ENCODE measurements around the gene MAD1L1.

MAD1L1 gene

DNA sequence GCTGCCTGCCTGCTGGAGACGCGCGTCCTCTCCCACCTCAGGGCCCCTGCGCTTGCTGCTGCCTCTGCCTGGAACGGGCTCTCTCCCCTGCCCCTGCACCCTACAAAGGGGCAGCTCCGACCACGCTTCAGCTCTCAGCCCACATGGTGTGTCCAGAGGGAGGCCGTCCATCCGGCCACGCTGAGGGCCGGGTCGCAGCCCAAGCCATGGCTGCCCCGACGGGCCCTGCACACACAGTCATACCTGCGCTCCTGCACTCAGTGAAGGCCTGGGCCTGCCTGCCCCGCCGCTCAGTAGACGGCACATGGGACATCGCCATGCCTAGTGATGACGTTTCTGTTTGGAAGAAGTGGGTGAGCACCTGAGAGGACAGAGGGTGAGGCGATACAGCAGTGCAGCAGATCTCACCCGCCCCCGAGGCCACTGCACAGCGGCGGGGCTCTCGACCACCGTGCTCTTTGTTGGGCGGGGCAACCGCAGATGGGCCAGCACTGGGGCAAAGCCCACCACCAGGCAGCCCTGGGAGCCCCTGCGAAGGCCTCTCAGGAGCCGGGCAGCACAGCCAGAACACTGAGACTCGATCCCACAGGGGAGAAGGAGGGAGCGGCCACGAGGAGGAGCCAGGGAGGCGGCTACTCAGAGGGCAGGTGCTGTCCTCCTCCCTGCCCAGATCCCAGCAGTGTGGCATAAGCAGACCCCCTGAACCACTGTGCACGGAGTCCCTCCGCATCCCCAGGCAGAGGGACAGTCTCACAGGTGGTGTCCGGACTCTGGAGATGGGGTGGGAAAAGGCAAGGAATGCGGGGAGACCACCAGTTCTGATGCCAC, 129.5 kb downstream of the MAD1L1 start:
- DNase-seq (ENCODE audit: low read depth) = no peak

DNA sequence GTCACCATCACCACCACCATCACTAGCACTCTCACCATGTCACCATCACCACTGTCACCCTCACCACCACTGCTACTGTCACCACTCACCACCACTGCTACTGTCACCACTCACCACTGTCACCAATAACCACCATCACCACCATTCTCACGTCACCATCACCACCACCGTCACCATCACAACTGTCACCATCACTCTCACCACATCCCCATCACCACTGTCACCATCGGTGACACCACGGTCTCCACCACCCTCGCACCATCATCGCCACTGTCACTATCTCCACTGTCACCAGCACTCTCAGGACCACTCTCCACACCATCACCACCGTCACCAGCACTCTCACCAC, 130.4 kb downstream of the MAD1L1 start:
- DNase-seq (ENCODE audit: low read depth) = no peak

GRCh38 chr7:2101630-2102374, 130.9 kb downstream of the MAD1L1 start:
- DNase-seq (ENCODE audit: low read depth) = no peak

DNA sequence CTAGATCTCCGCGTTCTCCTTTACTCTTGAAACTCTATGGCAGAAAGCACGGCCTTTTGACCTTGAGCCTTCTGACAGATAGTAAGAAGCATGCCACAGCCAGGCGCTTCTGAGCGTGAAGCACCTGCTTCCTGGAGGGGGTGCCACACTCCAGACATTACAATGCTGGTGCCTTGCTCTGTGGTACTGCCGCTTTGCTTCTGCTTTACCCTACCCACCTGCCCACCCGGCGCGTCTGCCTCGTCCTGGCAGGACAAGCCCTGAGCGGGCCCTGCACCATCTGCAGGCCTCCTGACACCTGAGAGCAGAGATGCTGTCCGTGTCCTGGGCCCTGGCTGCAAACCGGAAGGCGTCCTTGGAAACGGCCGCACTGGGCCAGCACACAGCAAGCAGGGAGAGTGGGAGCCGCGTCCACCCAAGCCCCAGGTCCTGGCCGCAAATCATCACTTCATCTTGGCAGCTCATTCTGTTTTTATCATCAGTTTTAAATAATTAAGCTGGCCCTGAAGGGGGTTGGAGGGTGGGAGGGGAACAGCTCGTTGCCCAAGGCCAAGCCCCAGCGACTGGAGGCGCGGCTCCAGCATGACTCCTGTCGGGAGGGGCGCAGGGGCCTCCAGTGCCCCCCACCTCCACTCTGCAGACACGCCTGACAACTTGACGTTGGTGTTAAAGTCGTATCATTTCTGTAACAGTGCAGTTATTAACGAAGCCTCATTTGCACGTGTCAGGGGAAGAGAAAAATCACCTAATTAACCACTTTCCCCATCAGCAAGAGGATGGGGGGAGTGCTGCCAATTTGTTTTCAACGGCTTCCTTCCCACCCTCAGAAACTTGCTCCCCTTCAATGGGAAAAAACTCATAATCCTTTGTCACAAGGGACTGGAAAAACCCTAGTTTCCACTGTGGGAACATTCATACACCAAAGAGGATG, 132.2 kb downstream of the MAD1L1 start:
- no peak for DNase-seq (ENCODE audit: low read depth)

DNA sequence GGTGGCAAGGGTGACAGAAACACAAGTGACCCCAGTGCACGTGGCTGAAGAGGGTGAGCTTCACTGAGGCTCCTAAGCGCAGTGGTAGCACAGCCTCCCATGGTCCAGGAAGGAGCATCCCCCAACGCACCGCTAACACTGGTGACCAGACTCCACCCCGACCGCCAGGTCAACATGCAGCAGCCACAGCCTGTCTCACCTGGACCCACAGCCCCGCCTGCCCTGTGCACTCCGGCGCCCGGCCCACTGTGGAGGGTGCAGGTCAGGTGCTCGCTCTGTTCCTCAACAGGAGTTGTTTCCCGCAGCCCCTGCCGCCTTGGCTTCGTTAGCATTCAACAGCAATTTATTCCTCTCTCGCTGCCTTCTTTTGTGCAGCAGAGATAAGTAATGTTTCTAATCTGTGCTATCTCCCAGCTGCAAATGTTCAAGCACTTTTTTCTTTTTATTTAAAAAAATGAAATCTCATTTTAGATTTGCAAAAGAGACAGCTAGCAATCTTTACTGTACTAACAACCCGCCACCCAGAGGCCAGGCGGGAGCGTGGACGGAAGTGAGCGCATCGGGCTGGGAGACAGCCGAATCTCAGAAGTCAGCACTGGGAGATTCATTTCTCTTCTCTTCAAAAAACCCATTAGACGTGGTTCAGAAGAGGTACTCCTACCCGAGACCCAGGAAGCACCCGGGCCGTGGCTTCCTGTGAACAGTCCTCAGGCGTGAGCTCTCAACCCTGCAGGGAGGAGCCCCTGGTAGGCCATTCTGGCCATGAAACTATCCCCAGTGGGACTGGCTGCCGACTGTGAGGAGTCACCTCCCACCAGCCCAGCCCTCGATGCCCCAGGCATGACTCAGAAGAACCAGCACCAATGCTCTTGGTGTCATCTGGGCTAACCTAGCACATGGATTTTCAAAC, 133.4 kb downstream of the MAD1L1 start:
- DNase-seq (ENCODE audit: low read depth) = no peak

DNA sequence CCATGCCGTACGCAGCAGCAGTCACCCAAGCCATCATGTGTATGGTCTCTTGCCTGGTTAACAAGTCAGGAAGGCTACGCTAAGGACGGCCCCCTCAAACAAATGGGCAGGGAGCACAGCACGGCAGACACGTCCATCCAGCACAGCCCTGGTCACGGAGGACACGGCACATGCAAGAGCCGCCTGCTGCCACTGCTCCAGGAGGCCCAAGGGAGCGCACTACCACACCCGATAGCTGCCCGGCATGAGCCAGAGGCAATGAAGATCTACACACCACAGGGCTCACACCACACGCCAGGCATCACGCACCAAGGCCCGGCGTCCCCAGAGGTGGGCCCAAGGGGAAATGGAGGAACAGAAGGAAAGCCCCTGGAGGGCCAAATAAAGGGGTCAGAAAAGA, 134.2 kb downstream of the MAD1L1 start:
- DNase-seq (ENCODE audit: low read depth) = no peak

GRCh38 chr7:2098056-2098455, 134.7 kb downstream of the MAD1L1 start:
- DNase-seq (ENCODE audit: low read depth) = no peak

- no peak for DNase-seq (ENCODE audit: low read depth)
Measured at GRCh38 chr7:2097492-2097891, 135.3 kb downstream of the MAD1L1 start.

- no peak for DNase-seq (ENCODE audit: low read depth)
Measured at GRCh38 chr7:2096692-2097387, 135.9 kb downstream of the MAD1L1 start.

DNA sequence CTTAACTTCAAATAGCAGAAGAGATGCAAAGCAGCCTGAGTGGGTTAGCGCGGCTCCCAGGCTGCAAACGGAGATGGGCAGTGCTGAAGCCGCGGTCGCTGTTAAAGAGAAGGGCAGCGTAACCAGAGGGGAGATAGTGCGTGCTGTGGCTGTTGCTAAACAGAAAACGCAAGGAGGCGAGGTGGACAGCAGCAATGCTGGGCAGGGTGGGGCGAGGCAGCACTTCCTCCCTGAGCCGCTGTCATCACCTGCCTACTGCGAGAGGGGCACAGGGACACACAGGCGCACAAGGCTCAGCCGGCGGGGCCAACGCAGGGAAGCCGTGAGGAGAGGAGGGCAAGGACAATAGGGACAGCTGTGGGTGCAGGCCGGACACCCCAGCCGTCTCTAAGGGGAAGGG, 137.3 kb downstream of the MAD1L1 start:
- no peak for DNase-seq (ENCODE audit: low read depth)

GRCh38 chr7:2094454-2095045, 138.2 kb downstream of the MAD1L1 start:
- no peak for DNase-seq (ENCODE audit: low read depth)

GRCh38 chr7:2093843-2094220, 138.9 kb downstream of the MAD1L1 start:
- no peak for DNase-seq (ENCODE audit: low read depth)

- no peak for DNase-seq (ENCODE audit: low read depth)
Measured at GRCh38 chr7:2093215-2093842, 139.4 kb downstream of the MAD1L1 start.

GRCh38 chr7:2092279-2092678, 140.5 kb downstream of the MAD1L1 start:
- no peak for DNase-seq (ENCODE audit: low read depth)

GRCh38 chr7:2090526-2091520, 141.9 kb downstream of the MAD1L1 start:
- DNase-seq (ENCODE audit: low read depth) = no peak

- no peak for DNase-seq (ENCODE audit: low read depth)
Measured at GRCh38 chr7:2088801-2089200, 143.9 kb downstream of the MAD1L1 start.

DNA sequence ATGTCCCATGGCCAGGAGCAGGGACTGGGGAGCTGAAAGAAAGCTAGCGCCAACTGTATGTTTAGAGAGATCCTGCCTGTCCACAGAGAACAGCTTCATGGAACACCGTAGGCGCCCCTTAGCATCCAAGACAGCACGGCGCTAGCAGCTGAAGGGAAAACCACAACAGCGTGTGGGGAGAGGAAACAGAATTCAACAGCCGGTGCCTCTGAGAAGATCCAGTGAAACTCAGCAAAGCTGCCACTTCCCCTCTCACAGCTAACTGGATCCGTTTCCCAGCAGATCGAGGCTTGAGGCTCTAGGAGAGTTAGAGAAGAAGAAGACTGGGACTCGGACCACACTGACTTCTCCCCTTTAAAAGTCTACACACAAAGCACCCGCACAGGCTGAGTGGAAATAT, 145.0 kb downstream of the MAD1L1 start:
- DNase-seq (ENCODE audit: low read depth) = no peak

- no peak for DNase-seq (ENCODE audit: low read depth)
Measured at GRCh38 chr7:2086229-2086628, 146.5 kb downstream of the MAD1L1 start.

GRCh38 chr7:2085804-2086203, 146.9 kb downstream of the MAD1L1 start:
- DNase-seq (ENCODE audit: low read depth) = no peak
